H1 (cell line): ENCODE results near the gene SLC8A3. TPM values are rescaled to one million over a fixed set of nuclear protein-coding genes. Genes with fewer than 3 reads are reported as not detected.

Source experiments
- CTCF ChIA-PET: fragments of 300-600 bp; sonication (Branson Sonifier 250); formaldehyde crosslinking; loops from one replicate; lab custom pipeline; 2021; ENCODE audit not compliant: partially characterized antibody; lab: Charles Lee
- POLR2A ChIA-PET: fragments of 300-600 bp; sonication (Branson Sonifier 250); formaldehyde crosslinking; loops from one replicate; lab custom pipeline; 2021; ENCODE audit warnings: inconsistent platforms; ENCODE audit not compliant: partially characterized antibody; lab: Charles Lee
- DNase-seq, 2 experiments: peaks; one replicate each; pipeline versions ENCODE4 v3.0.0 to v3.0.0-alpha.2; 2010 to 2022; ENCODE audit warnings: low spot score in 2 of 2, low read depth in 1 of 2, mixed read lengths in 1 of 2
- FAIRE-seq: peaks from 2 replicates; lab custom pipeline; 2011; peaks lifted over from hg19 to GRCh38; lab: Jason Lieb, UNC
- H2AFZ ChIP-seq: 2 replicates; pipeline ENCODE4 v1.8.1; 2012; ENCODE audit warnings: low read length, inconsistent platforms
- H2AK5ac ChIP-seq: 2 replicates; pipeline ENCODE4 v1.6.1; 2013; ENCODE audit warnings: low read depth, low read length
- H2BK120ac ChIP-seq: replicated peaks from 2 replicates; pipeline ENCODE3; 2013; ENCODE audit warnings: low read depth, low read length, inconsistent platforms
- H2BK12ac ChIP-seq: 2 replicates; pipeline ENCODE4 v1.6.1; 2013; ENCODE audit warnings: low read depth, low read length
- H2BK15ac ChIP-seq: 2 replicates; pipeline ENCODE4 v1.6.1; 2013; ENCODE audit warnings: low read length
- H2BK20ac ChIP-seq: 2 replicates; pipeline ENCODE4 v1.6.1; 2013; ENCODE audit warnings: low read length
- H2BK5ac ChIP-seq: 2 replicates; pipeline ENCODE4 v1.6.1; 2013; ENCODE audit warnings: low read depth, low read length
- H3K14ac ChIP-seq: 2 replicates; pipeline ENCODE4 v1.6.1; 2013; ENCODE audit warnings: inconsistent platforms; ENCODE audit not compliant: insufficient read length
- H3K18ac ChIP-seq: 2 replicates; pipeline ENCODE4 v1.6.1; 2013; ENCODE audit warnings: low read length; ENCODE audit errors: extremely low read depth
- H3K23ac ChIP-seq: 2 replicates; pipeline ENCODE4 v1.6.1; 2013; ENCODE audit warnings: inconsistent platforms; ENCODE audit not compliant: insufficient read length
- H3K23me2 ChIP-seq: 2 replicates; pipeline ENCODE4 v1.6.1; 2013; ENCODE audit warnings: low read depth, low read length
- H3K27ac ChIP-seq: 2 replicates; pipeline ENCODE4 v1.6.1; 2011; ENCODE audit warnings: low read depth, low read length, inconsistent platforms
- H3K27me3 ChIP-seq, 4 experiments: replicated peaks in 1 of 4; 1 replicate in 1 of 4; 2 replicates in 3 of 4; pipeline versions ENCODE4 v1.6.1 to v1.8.1; 2011 to 2013; ENCODE audit warnings: low read length in 3 of 4, mild to moderate bottlenecking in 3 of 4, inconsistent platforms in 2 of 4, mixed read lengths in 2 of 4, moderate library complexity in 1 of 4; ENCODE audit not compliant: control insufficient read depth in 3 of 4, insufficient read depth in 3 of 4; ENCODE audit errors: extremely low read depth in 1 of 4
- H3K36me3 ChIP-seq, 4 experiments: 2 replicates each; pipeline versions ENCODE4 v1.6.1 to v1.8.1; 2011 to 2013; ENCODE audit warnings: mild to moderate bottlenecking in 4 of 4, low read length in 3 of 4, moderate library complexity in 2 of 4, control low read depth in 1 of 4, inconsistent platforms in 1 of 4; ENCODE audit not compliant: insufficient read depth in 4 of 4, control insufficient read depth in 2 of 4
- H3K4ac ChIP-seq: replicated peaks from 2 replicates; pipeline ENCODE3; 2013; ENCODE audit warnings: low read length, low read depth, mixed read lengths, inconsistent platforms; ENCODE audit not compliant: insufficient read length
- H3K4me1 ChIP-seq, 4 experiments: replicated peaks in 1 of 4; 1 replicate in 1 of 4; 2 replicates in 3 of 4; pipeline versions ENCODE4 v1.6.1 to v1.8.1; 2011 to 2013; ENCODE audit warnings: low read length in 3 of 4, inconsistent platforms in 2 of 4, mixed read lengths in 1 of 4; ENCODE audit not compliant: insufficient read depth in 4 of 4, control insufficient read depth in 3 of 4
- H3K4me2 ChIP-seq, 2 experiments: 2 replicates each; pipeline versions ENCODE4 v1.6.1 to v1.8.1; 2011 to 2013; ENCODE audit warnings: low read depth in 2 of 2, low read length in 2 of 2, control low read depth in 1 of 2, inconsistent platforms in 1 of 2, mild to moderate bottlenecking in 1 of 2; ENCODE audit not compliant: insufficient read depth in 1 of 2
- H3K4me3 ChIP-seq, 4 experiments: fragments of 200-600, 300-600 bp in 1 of 4; sonication (generic), shearing (Covaris generic), sonication (Bioruptor Twin) in 1 of 4; 2 replicates each; pipeline versions ENCODE4 v1.5.1 to v1.8.1; 2011 to 2016; ENCODE audit warnings: low read length in 4 of 4, low read depth in 3 of 4, control low read depth in 2 of 4, inconsistent platforms in 2 of 4, mild to moderate bottlenecking in 2 of 4, mixed read lengths in 1 of 4, moderate library complexity in 1 of 4; ENCODE audit not compliant: insufficient read depth in 2 of 4; ENCODE audit errors: extremely low read depth in 1 of 4
- H3K56ac ChIP-seq: replicated peaks from 2 replicates; pipeline ENCODE3; 2013; ENCODE audit warnings: low read depth, mild to moderate bottlenecking, mixed read lengths, low read length, inconsistent platforms; ENCODE audit not compliant: insufficient read length
- H3K79me1 ChIP-seq: 2 replicates; pipeline ENCODE4 v1.6.1; 2013; ENCODE audit warnings: low read depth, low read length, control low read depth
- H3K79me2 ChIP-seq, 2 experiments: 2 replicates each; pipeline versions ENCODE4 v1.6.1 to v1.8.1; 2012 to 2013; ENCODE audit warnings: low read length in 2 of 2, mild to moderate bottlenecking in 2 of 2, inconsistent platforms in 1 of 2; ENCODE audit not compliant: insufficient read depth in 2 of 2, control insufficient read depth in 1 of 2
- H3K9ac ChIP-seq, 4 experiments: replicated peaks in 1 of 4; 1 replicate in 1 of 4; 2 replicates in 3 of 4; pipeline versions ENCODE4 v1.6.1 to v1.8.1; 2011 to 2013; ENCODE audit warnings: low read depth in 3 of 4, low read length in 3 of 4, control low read depth in 2 of 4, mild to moderate bottlenecking in 2 of 4, moderate library complexity in 2 of 4, inconsistent platforms in 1 of 4; ENCODE audit errors: extremely low read depth in 1 of 4
- H3K9me3 ChIP-seq, 2 experiments: 2 replicates each; pipeline versions ENCODE4 v1.6.1 to v1.8.1; 2012 to 2013; ENCODE audit warnings: mild to moderate bottlenecking in 2 of 2, moderate library complexity in 2 of 2, control low read depth in 1 of 2, inconsistent platforms in 1 of 2, low read depth in 1 of 2, low read length in 1 of 2, mixed read lengths in 1 of 2; ENCODE audit not compliant: insufficient read depth in 2 of 2
- H4K20me1 ChIP-seq, 2 experiments: replicated peaks in 1 of 2; 2 replicates each; pipeline versions ENCODE3 to v1.8.1; 2011 to 2013; ENCODE audit warnings: inconsistent platforms in 2 of 2, low read length in 2 of 2, mild to moderate bottlenecking in 1 of 2; ENCODE audit not compliant: insufficient read depth in 2 of 2, control insufficient read depth in 1 of 2
- H4K5ac ChIP-seq: 2 replicates; pipeline ENCODE4 v1.6.1; 2013; ENCODE audit warnings: low read length, low read depth, mixed read lengths, inconsistent platforms; ENCODE audit not compliant: insufficient read length
- H4K8ac ChIP-seq: 2 replicates; pipeline ENCODE4 v1.8.0; 2013; ENCODE audit warnings: mild to moderate bottlenecking, moderate library complexity, low read length, inconsistent platforms; ENCODE audit not compliant: insufficient read depth; ENCODE audit errors: extremely low read depth
- H4K91ac ChIP-seq: replicated peaks from 2 replicates; pipeline ENCODE3; 2013; ENCODE audit warnings: low read length, mixed read lengths, inconsistent platforms; ENCODE audit not compliant: insufficient read length
- NANOG ChIP-seq: IDR thresholded peaks from 2 replicates; pipeline ENCODE4 v1.6.1; 2011; ENCODE audit warnings: low read length, low read depth, mild to moderate bottlenecking, inconsistent platforms; ENCODE audit not compliant: insufficient read depth, poor library complexity, severe bottlenecking
- PHF8 ChIP-seq: fragments of 200-600 bp; sonication (generic); conservative IDR thresholded peaks from 2 replicates; pipeline ENCODE4 v1.7.1; 2012; ENCODE audit warnings: low read depth, mild to moderate bottlenecking, inconsistent platforms, low read length, moderate library complexity
- YY1 ChIP-seq: IDR thresholded peaks from 2 replicates; pipeline ENCODE4 v1.6.1; 2011; ENCODE audit warnings: low read depth, mild to moderate bottlenecking, low read length
- WGBS, 2 experiments: shearing (Covaris generic) in 1 of 2; methylation state at CpG; one replicate each; pipeline versions ENCODE4 v1.1.6 to v1.1.7; 2013 to 2015; ENCODE audit warnings: low lambda C conversion rate in 2 of 2, mixed read lengths in 2 of 2, inconsistent platforms in 1 of 2, low coverage in 1 of 2, missing lambda C conversion rate in 1 of 2; ENCODE audit not compliant: insufficient replicate concordance in 2 of 2, insufficient coverage in 1 of 2, insufficient read length in 1 of 2; ENCODE audit errors: extremely low coverage in 1 of 2, missing lambda C conversion rate in 1 of 2; 5-methylcytosine and 5-hydroxymethylcytosine counted together
- polyA plus RNA-seq, 7 experiments: library from polyadenylated mRNA; depleted of rRNA in 3 of 7; stranded (reverse) in 5 of 7; unstranded in 2 of 7; fragments of >200 nt in 5 of 7; fragments of 200-250 nt in 2 of 7; gene quantifications; 1 replicate in 5 of 7; 2 replicates in 1 of 7; 4 replicates in 1 of 7; pipeline versions ENCODE4 v1.2.1 to v1.2.3, GENCODE V29; 2011 to 2013; ENCODE audit warnings: missing spikeins in 2 of 7, mixed read lengths in 2 of 7
- total RNA-seq: library from RNA; stranded (reverse); fragmentation: NEBNext Ultra II Directional; extraction: Animal tissue kit (Norgen Biotek cat#: 25700); gene quantifications from 2 replicates; pipeline ENCODE4 v1.2.1, GENCODE V29; 2021

SLC8A3 gene
- total and polyA plus RNA-seq, 2 of the 8 experiments (the other 6 are each of a cell fraction or from before 2014, with no cell fraction given): 0.38 to 1.1 TPM

DNA sequence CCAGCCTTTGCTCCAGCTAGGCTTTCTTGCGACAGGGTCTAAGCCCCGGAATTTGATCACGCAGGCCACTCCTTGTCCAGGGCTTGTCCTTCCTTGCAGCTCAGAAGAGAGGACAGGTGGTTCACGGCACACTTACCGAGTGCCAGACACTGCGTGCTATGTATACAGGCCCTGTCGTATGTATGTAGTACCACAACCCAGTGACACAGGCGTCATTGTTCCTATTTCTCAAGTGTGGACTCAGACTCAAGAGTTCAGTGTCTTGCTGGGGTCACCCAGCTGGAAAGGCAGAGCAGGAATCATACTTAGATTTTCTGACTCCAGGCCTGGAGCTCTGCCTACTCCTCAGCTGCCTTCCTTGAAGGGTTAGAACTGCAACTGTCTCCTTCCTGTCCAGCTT lies 155.6 kb downstream of the SLC8A3 start:
- no peak overlapping the region for H3K23ac ChIP-seq
- peak overlapping the region; percentile 96 for H2BK12ac ChIP-seq
- no peak overlapping the region for H3K14ac ChIP-seq
- POLR2A ChIA-PET: no interaction called here
- peak overlapping the region; percentile 58 for H2BK120ac ChIP-seq
- no peak overlapping the region for H4K5ac ChIP-seq
- no peak overlapping the region for H3K4ac ChIP-seq
- H3K56ac ChIP-seq: no peak overlapping the region
- DNase-seq (no peak), FAIRE-seq (no peak)
- H3K79me2 ChIP-seq: no peaks in the 10 kb centered on the region
- H3K27me3 ChIP-seq: no peaks in the 10 kb centered on the region; a peak in 1 of 7 replicates
- H2BK20ac ChIP-seq: peak overlapping the region; percentile 88
- peak overlapping the region; percentile 38 for H4K91ac ChIP-seq
- H3K23me2 ChIP-seq: no peaks in the 10 kb centered on the region
- peaks cover 0 to 11% (median 7%) of the 10 kb centered on the region in 4 experiments; a peak in 6 of 7 replicates for H3K4me1 ChIP-seq
- H2AK5ac ChIP-seq: no peak overlapping the region; the same call in 1 of the 2 replicates
- no peaks in the 10 kb centered on the region for H4K20me1 ChIP-seq
- CTCF ChIA-PET: interaction anchor here (0.9 to 4.6 kb wide), 8 partner anchors 19 to 335 kb away, joined by 3 to 27 read pairs (median 8); no protein-coding TSS in a partner anchor
- H3K36me3 ChIP-seq: no peaks in the 10 kb centered on the region
- 0 out of 2 replicates have a peak overlapping the region, but pooled peaks have one; percentile 14 for H3K27ac ChIP-seq
- no peak overlapping the region for H3K9ac ChIP-seq
- 97% methylated on average over 8 of the region's 8 CpGs; no CpG with 5 or more reads in 1 of the 2 experiments for WGBS, 2 experiments
- H3K18ac ChIP-seq: no peak overlapping the region
- H2AFZ ChIP-seq: no peak overlapping the region; the same call in 1 of the 2 replicates
- peak overlapping the region; percentile 75; the same call in 1 of the 2 replicates for H2BK15ac ChIP-seq
- H3K9me3 ChIP-seq: no peaks in the 10 kb centered on the region
- no peak overlapping the region for H4K8ac ChIP-seq
- no peak overlapping the region for H3K4me3 ChIP-seq
- H3K4me2 ChIP-seq: no peak overlapping the region
- H3K79me1 ChIP-seq: no peaks in the 10 kb centered on the region
- peak overlapping the region; percentile 80 for H2BK5ac ChIP-seq
- TF ChIP-seq YY1: no peak
- no peak for TF ChIP-seq NANOG
- TF ChIP-seq PHF8: no peak
